Upper lobe of left lung (tissue), 6 donors: ENCODE measurements around the gene MOCS1. TPM values are rescaled to one million over a fixed set of nuclear protein-coding genes. Genes with fewer than 3 reads are reported as not detected.

ENCODE experiments used
- ATAC-seq, 2 donors: fragments of 200-7000 bp; cut with Tn5 transposase; one replicate each; pipeline ENCODE4 v1.9.1; 2022; ENCODE audit warnings: mild to moderate bottlenecking in 2 of 2, moderate library complexity in 2 of 2; ENCODE audit not compliant: low FRiP score in 2 of 2
- DNase-seq, 2 donors: peaks; one replicate each; pipeline ENCODE4 v3.0.0-alpha.2; 2019 to 2020
- H3K27ac ChIP-seq, 4 donors: fragments of 200-600 bp; sonication (generic); one replicate each; pipeline ENCODE4 v1.5.1; 2016 to 2019
- H3K27me3 ChIP-seq, 4 donors: fragments of 200-600 bp; sonication (generic); one replicate each; pipeline ENCODE4 v1.5.1; 2017 to 2019
- H3K36me3 ChIP-seq, 4 donors: fragments of 200-600 bp; sonication (generic); one replicate each; pipeline ENCODE4 v1.5.1; 2016 to 2019
- H3K4me1 ChIP-seq, 4 donors: fragments of 200-600 bp; sonication (generic); one replicate each; pipeline ENCODE4 v1.5.1; 2018 to 2019
- H3K4me3 ChIP-seq, 4 donors: fragments of 200-600 bp; sonication (generic); one replicate each; pipeline ENCODE4 v1.5.1; 2017 to 2019; ENCODE audit warnings: mild to moderate bottlenecking in 2 of 4, moderate library complexity in 1 of 4
- H3K9me3 ChIP-seq, 4 donors: fragments of 200-600 bp; sonication (generic); one replicate each; pipeline ENCODE4 v1.5.1; 2018 to 2019
- EP300 ChIP-seq, 4 donors: sonication (generic); formaldehyde crosslinking; IDR thresholded peaks; one replicate each; pipeline ENCODE4 v1.5.1; 2017; ENCODE audit warnings: antibody characterized with exemption in 4 of 4, control low read depth in 2 of 4
- POLR2A ChIP-seq, 4 donors: fragments of 450-650 bp; IDR thresholded peaks; one replicate each; pipeline ENCODE4 v1.5.1; 2016 to 2017; ENCODE audit warnings: antibody characterized with exemption in 4 of 4, mild to moderate bottlenecking in 2 of 4
- POLR2AphosphoS5 ChIP-seq, 2 donors: sonication (generic); formaldehyde crosslinking; IDR thresholded peaks; one replicate each; pipeline ENCODE4 v1.5.1; 2017; ENCODE audit warnings: antibody characterized with exemption in 2 of 2
- WGBS, 2 donors: methylation state at CpG; one replicate each; pipeline ENCODE4 v1.1.5; 2017 to 2018; 5-methylcytosine and 5-hydroxymethylcytosine counted together
- total RNA-seq, 6 donors: library from RNA; depleted of rRNA in 4 of 6; stranded (reverse); fragments of >200 nt in 4 of 6; gene quantifications; one replicate each; pipeline versions ENCODE4 v1.1.0 to v1.2.1, GENCODE V29; 2016 to 2021
- TF ChIP-seq, protein P1 (sequence below), 6 experiments: fragments of 450-650 bp in 4 of 6; fragments of 200-600 bp in 2 of 6; sonication (generic) in 2 of 6; IDR thresholded peaks; one replicate each; pipeline ENCODE4 v1.5.1; 2016 to 2019; ENCODE audit warnings: antibody characterized with exemption in 6 of 6
- donor health status: DM: no; HTN: no; CAD: no; lungs with moderate emphysema.
- donor health status: DM: no; HTN: yes; CAD: no; lungs with severe emphysema.

MOCS1 gene
- total RNA-seq, 6 donors from 2014 or later = 15.0 to 49.2 (median 26.3) TPM

DNA sequence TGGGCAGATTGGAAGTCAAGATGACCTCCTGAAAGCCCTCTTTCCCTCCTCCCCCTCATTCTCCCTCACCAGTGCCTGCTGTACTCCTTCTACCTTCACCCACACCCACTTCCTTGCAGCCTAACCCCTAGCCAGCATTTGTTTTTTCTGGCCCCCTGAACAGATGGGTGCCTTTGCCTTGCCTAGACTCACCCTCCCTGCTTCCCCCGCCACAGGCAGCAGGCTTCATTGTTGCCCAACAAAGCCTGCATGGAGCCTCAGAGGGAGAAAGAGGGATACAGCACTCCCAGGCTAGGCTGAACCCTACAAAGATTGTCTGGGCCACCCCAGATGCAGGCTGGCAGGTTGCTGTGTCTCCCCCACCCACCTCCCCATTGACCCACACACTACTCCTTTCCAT lies 2.7 kb downstream of the MOCS1 start:
- TF ChIP-seq POLR2AphosphoS5 (IDR thresholded peaks at IDR 0.05) (no peak), POLR2A (IDR thresholded peaks at IDR 0.05) (no peak), EP300 (IDR thresholded peaks at IDR 0.05) (no peak)
- TF ChIP-seq, protein P1, sequence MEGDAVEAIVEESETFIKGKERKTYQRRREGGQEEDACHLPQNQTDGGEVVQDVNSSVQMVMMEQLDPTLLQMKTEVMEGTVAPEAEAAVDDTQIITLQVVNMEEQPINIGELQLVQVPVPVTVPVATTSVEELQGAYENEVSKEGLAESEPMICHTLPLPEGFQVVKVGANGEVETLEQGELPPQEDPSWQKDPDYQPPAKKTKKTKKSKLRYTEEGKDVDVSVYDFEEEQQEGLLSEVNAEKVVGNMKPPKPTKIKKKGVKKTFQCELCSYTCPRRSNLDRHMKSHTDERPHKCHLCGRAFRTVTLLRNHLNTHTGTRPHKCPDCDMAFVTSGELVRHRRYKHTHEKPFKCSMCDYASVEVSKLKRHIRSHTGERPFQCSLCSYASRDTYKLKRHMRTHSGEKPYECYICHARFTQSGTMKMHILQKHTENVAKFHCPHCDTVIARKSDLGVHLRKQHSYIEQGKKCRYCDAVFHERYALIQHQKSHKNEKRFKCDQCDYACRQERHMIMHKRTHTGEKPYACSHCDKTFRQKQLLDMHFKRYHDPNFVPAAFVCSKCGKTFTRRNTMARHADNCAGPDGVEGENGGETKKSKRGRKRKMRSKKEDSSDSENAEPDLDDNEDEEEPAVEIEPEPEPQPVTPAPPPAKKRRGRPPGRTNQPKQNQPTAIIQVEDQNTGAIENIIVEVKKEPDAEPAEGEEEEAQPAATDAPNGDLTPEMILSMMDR (IDR thresholded peaks at IDR 0.05) = no peak
- H3K4me3 ChIP-seq = peak overlapping the region in 3 of 4 donors; percentile 64 to 92 (median 82)
- DNase-seq = no peak
- ATAC-seq = no peak
- peak overlapping the region in 3 of 4 donors; percentile 78 to 91 (median 88) for H3K27ac ChIP-seq
- H3K4me1 ChIP-seq = peaks cover 4 to 31% (median 23%) of the 10 kb centered on the region in 4 donors
- H3K36me3 ChIP-seq = no peaks in the 10 kb centered on the region
- no peaks in the 10 kb centered on the region for H3K9me3 ChIP-seq
- no peaks in the 10 kb centered on the region for H3K27me3 ChIP-seq
- WGBS, 2 donors = 84 to 92% methylated on average over 1 of the region's 1 CpG

DNA sequence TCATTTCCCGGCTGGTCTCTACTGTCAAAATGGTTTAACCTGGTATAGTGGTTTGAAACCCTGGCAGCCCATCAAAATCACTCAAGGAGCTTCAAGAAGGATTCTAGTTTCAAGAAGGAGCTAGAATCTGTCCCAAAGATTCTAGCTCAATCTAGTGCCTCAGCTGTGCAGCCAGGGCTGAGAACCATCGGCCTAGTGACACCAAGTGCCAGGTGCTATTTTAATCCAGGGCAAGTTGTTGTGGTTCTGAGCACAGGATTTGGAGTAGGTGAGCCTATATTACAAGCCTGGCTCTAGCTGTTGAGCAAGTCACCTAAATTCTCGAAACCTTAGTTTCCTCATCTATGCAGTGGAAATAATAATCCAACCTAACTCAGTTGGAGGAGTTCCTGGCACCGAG lies 3.7 kb downstream of the MOCS1 start:
- 81% methylated on average over 4 of the region's 4 CpGs for WGBS, 2 donors
- H3K4me3 ChIP-seq = peak overlapping the region in 1 of 4 donors; percentile 92
- ATAC-seq = no peak

DNA sequence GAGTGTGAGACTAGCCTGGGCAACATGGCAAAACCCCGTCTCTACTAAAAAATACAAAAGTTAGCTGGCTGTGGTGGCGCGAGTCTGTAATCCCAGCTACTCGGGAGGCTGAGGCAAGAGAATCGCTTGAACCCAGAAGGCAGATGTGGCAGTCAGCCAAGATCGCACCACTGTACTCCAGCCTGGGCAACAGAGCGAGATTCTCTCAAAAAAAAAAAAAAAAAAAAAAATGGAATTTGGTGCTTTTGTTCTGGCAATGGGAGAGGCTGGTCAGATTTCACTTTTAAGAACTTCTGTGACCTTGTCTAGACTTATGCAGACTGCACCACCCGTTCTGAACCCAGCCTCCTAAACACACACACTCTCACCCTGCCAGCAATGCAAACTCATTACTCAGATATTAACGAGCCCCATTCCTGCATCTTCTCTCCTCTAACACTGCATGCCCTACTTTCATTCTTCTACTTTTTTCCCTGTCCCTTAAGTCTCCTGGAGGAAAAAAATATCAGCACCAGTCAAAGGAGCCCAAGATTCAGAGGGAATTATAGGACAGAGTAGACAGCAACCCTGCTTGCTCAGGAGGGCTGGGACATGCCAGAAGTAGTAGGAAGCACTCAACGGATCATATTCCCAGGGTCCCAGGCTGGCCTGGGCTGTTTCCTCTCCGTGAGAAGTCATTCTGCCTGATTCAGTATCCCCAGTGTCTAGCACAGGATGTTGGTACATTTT lies 4.4 kb downstream of the MOCS1 start:
- no peak overlapping the region for H3K4me3 ChIP-seq
- H3K27ac ChIP-seq = peak overlapping the region in 3 of 4 donors; percentile 16 to 88 (median 74)
- DNase-seq (no peak), ATAC-seq (no peak)
- H3K4me1 ChIP-seq = peaks cover 4 to 31% (median 19%) of the 10 kb centered on the region in 4 donors
- H3K36me3 ChIP-seq = peaks cover 0 to 13% (median 9%) of the 10 kb centered on the region in 4 donors
- 65 to 75% methylated on average over 11 of the region's 11 CpGs for WGBS, 2 donors
- TF ChIP-seq, protein P1 (IDR thresholded peaks at IDR 0.05) = no peak
- no peak for TF ChIP-seq POLR2A (IDR thresholded peaks at IDR 0.05)
- TF ChIP-seq EP300 (IDR thresholded peaks at IDR 0.05) = no peak
- no peak for TF ChIP-seq POLR2AphosphoS5 (IDR thresholded peaks at IDR 0.05)
- H3K9me3 ChIP-seq = no peaks in the 10 kb centered on the region
- H3K27me3 ChIP-seq = no peaks in the 10 kb centered on the region

More for the DNA sequence above, 3.7 kb downstream of the MOCS1 start:
- Histone ChIP-seq H3K36me3 (peaks cover 0 to 7% (median 2%) of the 10 kb centered on the region in 4 donors), H3K27me3 (no peaks in the 10 kb centered on the region), H3K27ac (peak overlapping the region; percentile 16 to 88 (median 48)), H3K4me1 (peaks cover 4 to 31% (median 22%) of the 10 kb centered on the region in 4 donors), H3K9me3 (no peaks in the 10 kb centered on the region)
- DNase-seq = no peak
- TF ChIP-seq POLR2AphosphoS5 (IDR thresholded peaks at IDR 0.05) = no peak
- TF ChIP-seq, protein P1 (IDR thresholded peaks at IDR 0.05) = no peak
- no peak for TF ChIP-seq POLR2A (IDR thresholded peaks at IDR 0.05)
- TF ChIP-seq EP300 (IDR thresholded peaks at IDR 0.05) = no peak

DNA sequence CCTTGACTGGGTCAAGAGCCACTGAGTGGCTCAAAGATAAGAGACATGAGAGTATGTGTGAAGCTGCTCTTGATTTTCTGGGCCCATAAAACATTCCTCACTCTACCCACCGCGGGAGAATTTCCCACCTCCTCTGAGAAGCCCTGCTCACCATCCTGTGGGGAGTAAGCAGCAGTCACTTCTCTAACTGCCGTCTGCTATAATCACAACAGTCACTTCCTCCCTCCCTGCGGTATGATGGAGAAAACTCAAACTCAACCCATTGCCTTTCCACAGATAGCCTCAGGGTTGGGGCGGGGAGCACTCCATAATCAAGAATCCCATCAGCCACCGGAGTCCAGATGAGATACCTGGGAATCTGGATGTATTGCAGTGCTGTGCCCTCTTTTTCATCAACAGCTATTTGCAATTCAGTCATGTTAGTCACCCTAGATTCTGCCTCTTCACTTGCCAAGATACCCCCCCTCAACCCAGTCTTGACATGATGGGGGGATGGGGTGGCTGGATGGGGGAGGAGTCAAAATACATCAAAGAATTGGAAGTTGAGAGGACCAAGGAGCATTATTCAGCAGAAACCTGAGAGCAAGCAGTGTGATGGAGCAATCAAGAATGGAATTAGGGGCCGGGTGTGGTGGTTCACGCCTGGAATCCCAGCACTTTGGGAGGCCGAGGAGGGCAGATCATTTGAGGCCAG lies 5.1 kb downstream of the MOCS1 start:
- Histone ChIP-seq H3K4me1 (peaks cover 4 to 31% (median 16%) of the 10 kb centered on the region in 4 donors), H3K36me3 (peaks cover 0 to 21% (median 15%) of the 10 kb centered on the region in 4 donors), H3K4me3 (no peak overlapping the region), H3K27me3 (no peaks in the 10 kb centered on the region), H3K27ac (peak overlapping the region in 2 of 4 donors; percentile 32 to 88), H3K9me3 (no peaks in the 10 kb centered on the region)
- TF ChIP-seq POLR2AphosphoS5 (IDR thresholded peaks at IDR 0.05) (no peak), EP300 (IDR thresholded peaks at IDR 0.05) (no peak), POLR2A (IDR thresholded peaks at IDR 0.05) (no peak)
- TF ChIP-seq, protein P1 (IDR thresholded peaks at IDR 0.05) = no peak
- WGBS, 2 donors = 48 to 61% methylated on average over 9 of the region's 9 CpGs
- no peak for DNase-seq
- ATAC-seq = no peak
